ENCODE results near the gene TNIP2.
"Not testable (repeated sequence)": the region's sequence is repeated elsewhere in the genome, so short reads cannot be mapped to it uniquely, and the experiment has no call there.

Gene TNIP2

DNA sequence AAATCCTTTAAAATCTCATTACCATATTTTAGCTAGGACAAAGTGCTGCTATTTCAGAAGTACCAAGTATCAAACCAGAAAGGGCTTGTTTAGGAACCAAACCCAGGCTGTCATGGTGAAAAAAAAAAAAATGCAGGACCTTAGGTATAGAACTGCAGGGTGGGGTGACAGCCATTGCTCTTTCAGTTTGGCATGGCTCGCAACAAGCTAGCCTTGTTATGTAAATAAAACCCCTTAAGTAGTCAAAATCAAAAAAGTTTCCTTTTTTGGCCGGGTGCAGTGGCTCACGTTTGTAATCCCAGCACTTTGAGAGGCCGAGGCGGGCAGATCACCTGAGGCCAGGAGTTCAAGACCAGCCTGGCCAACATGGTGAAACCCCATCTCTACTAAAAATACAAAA, 24.5 kb upstream of the TNIP2 start:
- not testable (repeated sequence) for FAIRE-seq

DNA sequence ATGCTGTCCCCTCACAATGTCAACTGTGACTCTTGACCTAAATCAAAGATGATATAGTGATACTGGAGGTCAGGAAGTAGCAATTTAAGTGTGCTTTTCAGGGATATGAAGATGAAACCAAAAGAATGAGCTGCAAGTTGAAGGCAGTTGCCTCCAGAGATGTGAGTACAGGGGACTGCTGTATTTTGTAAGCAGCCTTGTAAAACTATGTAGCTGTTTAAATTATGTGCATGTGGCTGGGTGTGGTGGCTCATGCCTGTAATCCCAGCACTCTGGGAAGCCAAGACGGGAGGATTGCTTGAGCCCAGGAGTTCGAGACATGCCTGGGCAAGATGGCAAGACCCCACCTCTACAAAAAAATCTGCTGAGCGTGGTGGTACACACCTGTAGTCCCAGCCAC, 15.1 kb upstream of the TNIP2 start:
- DNase-seq (ENCODE audit: insufficient read length, low spot score) (no peak), FAIRE-seq (no peak)

More for the DNA sequence above, 24.5 kb upstream of the TNIP2 start:
- DNase-seq (ENCODE audit: insufficient read length, low spot score): not testable (repeated sequence)

DNA sequence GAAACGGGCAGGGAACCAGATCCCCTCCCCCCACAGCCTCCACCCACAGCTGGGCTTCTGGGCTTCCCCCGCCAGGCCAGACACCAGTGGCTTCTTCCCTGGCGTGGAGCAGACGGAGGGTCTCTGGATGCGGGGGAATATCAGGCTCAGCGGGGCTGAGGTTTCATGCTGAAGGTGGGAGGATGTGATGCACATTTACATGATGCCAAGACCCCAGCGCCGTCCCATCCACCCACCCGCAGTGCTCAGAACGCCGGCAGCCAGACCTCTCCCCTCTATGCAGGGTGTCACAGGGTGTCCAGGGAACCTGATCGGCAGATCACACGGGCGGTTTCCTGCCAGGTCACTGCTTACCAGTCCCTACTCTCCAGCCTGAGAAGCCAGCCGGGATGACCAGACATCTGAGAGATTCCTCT, 12.8 kb upstream of the TNIP2 start:
- FAIRE-seq: no peak
- no peak for DNase-seq (ENCODE audit: insufficient read length, low spot score)

DNA sequence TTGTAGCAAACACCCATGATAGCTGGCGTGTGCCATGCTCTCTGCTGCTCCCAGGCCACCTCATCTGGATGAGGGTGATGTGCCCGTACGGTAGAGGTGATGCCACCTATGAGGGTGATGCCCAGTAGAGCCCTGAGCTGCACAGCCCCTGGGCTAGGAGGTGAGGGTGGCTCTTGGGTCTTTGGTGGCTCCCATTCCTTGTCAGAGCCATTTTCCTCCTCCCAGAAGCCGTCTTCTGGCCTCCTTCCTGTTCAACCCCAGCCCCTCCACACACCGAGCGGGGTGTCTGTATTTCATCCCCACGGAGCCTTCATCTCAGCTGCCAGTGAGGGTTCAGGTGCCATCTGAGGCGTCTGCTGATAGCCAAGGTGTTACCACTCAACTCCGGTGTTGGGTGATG, 12.0 kb upstream of the TNIP2 start:
- no peak for DNase-seq (ENCODE audit: insufficient read length, low spot score)
- FAIRE-seq: no peak

DNA sequence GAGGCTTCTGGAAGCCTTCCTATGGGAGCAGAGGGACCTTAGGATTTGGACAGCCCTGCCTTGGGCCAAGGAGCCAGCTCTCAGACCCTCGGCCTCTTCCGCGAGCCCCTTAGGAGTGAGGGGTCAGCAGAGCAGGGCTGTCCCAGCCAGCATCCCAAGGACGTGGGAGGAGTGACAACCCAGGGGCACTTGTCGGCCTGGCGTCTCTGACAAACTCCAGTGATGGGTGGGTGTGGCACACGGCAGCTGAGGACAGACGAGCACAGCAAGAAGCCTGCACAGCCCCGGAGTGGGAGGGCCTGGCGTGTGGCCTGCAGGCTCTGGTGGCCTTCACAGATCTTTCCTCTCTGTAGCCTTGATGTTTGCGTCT, 11.6 kb upstream of the TNIP2 start:
- DNase-seq (ENCODE audit: insufficient read length, low spot score) (no peak), FAIRE-seq (no peak)

DNA sequence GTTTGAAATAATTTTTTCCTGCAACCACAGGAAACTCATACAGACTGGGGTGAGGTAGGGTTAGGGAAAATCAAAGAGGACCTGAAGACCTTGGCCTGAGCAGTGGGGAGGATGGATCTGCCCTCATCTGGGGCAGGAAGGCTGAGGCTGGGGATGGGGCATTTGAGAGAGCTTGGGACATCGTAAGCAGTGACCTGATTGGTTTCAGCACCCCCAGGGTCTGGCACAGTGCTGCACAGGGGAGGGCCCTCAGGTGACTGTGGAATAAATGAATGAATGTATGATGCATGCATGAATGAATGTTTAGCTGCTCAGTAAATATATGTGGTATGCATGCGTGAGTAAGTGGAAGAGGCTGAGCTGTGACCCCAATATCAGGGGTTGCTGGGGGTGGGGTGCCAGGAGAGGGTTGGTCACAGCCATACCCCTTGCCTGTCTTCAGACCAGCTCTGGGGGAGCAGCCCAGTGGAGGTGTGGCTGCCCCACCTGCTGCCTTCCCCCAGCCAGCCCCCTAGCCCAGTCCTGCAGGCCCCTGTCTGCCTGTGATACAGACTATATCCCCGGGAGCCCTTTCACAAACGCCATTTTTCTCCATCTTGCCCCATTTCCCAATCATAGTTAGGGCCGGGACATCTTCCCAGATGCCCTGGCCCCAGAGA, 11.0 kb upstream of the TNIP2 start:
- FAIRE-seq (no peak), DNase-seq (ENCODE audit: insufficient read length, low spot score) (no peak)

DNA sequence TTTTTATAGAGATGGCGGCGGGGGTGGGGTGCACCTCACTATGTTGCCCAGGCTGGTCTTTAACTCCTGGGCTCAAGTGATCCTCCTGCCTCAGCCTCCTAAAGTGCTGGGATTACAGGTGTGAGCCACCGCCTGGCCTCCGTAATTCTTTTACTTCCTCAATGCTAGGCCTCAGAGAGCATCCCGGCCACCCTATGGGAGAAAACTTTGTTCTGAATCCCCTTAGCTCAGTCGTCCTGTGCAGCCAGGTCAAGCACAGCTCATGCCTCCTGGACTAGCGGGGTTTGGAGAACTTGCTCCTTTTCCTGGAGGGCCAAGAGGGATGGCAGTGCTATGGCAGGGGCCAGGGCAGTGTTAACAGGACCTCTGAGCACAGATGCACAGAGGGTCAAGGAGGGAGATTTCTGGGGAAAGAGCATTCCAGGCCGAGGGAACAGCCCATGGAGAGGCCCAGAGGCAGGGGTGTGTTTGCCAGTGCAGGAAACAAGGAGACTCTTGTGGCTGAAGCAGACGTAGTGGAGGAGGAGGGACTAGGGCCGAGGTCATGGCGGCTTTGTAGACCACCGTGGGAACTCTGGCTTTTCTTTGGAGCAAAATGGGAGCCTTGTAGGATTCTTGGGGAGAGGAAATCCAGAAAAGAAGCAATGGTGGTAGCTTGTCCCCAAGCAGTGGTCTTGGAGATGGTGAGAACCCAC, 9.8 kb upstream of the TNIP2 start:
- no peak for FAIRE-seq

DNA sequence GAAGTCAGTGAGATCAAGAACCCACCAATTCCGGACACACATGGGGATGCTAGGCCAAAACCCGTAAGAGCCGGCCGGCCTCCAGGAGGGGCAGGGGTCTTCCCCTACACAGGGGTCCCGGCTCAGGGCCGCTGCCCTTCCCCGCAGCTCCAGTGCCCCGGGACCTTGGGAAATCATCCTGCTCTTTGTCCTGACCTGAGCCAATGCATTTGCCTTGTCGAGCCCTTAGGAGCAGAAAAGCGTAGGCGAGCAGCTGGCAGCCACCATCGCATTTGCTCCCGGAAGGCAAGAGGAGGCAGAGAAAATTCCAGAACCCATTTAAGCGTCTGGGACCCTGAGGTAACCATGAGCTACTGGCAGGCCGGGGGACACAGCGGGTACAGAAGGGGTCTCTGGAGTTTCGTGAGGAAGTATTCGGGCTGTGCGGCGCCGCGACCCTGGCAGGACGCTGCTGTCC, 7.4 kb upstream of the TNIP2 start:
- FAIRE-seq: no peak
- DNase-seq (ENCODE audit: insufficient read length, low spot score): no peak

More for the DNA sequence above, 9.8 kb upstream of the TNIP2 start:
- no peak for DNase-seq (ENCODE audit: insufficient read length, low spot score)

DNA sequence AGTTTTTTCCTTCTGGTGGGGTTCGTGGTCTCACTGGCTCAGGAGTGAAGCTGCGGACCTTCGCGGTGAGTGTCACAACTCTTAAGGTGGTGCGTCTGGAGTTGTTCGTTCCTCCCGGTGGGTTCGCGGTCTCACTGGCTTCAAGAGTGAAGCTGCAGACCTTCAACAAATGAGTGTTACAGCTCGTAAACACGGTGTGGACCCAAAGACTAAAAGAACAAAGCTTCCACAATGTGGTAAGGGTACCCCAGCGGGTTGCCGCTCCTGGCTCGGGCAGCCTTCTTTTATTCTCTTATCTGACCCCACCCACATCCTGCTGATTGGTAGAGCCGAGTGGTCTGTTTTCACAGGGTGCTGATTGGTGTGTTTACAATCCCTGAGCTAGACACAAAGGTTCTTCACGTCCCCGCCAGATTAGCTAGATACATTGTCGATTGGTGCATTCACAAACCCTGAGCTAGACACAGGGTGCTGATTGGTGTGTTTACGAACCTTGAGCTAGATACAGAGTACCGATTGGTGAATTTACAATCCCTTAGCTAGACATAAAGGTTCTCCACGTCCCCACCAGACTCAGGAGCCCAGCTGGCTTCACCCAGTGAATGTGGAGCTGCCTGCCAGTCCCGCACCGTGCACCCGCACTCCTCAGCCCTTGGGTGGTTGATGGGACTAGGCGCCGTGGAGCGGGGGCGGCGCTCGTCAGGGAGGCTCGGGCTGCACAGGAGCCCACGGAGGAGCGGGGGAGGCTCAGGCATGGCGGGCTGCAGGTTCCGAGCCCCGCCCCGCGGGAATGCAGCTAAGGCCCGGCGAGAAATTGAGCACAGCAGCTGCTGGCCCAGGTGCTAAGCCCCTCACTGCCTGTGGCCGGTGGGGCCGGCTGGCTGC, 6.6 kb upstream of the TNIP2 start:
- FAIRE-seq; DNase-seq (ENCODE audit: insufficient read length, low spot score): not testable (repeated sequence)

DNA sequence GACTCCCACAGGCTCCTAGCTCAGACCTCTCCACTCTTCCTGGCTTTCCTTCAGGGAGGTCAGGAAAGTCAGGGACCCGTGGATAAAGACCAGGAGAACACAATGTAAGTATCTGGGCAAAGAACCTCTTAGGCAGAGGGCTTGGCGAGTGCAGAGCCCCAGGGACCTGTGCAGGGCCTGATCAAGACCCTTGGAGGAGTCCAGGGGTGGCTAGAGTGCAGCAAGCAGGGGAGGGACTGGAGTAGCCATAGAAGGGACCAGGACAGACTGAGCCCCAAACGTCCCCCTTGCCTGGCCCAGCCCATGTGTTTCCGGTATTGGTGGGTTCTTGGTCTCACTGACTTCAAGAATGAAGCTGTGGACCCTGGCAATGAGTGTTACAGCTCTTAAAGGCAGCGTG, 5.9 kb upstream of the TNIP2 start:
- no peak for DNase-seq (ENCODE audit: insufficient read length, low spot score)
- no peak for FAIRE-seq

DNA sequence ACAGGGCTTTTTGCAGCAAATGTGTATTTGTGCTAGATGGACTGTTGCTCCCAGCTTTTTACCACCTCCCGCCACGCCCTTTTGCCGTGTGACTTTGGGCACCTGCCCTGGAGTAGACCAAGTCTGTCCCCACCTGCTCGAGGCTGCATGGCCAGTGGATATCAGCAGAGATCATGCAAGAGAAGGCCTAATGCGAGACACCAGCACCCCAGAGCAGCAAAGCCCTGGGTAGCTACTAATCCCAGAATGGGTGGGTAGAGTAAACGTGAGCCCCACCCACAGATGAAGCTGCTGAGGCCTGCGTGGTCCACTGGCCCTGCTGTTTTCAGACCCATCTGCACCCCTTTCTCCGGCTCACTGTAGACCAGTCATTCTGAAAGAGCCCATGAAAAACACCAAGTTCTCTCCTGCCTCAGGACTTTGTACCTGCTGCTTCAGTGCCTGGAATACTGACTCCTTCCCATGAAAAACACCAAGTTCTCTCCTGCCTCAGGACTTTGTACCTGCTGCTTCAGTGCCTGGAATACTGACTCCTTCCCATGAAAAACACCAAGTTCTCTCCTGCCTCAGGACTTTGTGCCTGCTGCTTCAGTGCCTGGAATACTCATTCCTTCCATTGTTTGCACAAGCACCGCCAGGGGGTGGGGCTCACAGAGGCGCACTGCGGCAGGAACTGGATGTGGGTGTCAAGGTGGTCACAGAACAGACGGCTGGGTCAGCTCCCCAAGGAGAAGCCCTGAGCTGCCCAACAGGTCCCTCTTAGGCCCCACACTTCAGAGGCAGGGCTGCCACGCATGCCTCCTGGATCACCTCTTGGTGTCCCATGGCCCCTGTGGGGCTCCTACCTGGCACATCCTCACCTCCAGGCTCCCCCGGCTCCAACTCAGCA, 5.1 kb upstream of the TNIP2 start:
- peak; percentile 61 for FAIRE-seq
- no peak for DNase-seq (ENCODE audit: insufficient read length, low spot score)

DNA sequence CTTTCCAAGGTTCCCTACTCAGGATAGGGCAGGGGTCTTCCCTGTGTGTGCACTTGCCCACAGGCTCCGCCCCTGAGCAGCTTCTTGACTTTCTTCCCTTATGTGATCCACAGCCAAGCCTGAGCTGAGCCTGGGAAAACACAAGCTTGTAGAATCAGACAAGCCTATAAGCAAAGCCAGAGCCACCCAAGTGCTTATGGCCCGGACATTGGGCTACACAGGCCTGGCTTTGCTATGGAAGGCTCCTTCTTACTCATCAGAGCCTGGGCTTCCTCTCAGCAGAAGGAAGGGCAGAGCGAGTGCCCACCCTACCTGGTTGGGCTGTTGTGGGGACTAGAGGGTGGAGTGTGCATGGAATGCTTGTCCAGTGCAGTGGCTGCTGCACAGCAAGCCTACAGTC, 1.3 kb upstream of the TNIP2 start:
- DNase-seq (ENCODE audit: insufficient read length, low spot score) (no peak), FAIRE-seq (no peak)

DNA sequence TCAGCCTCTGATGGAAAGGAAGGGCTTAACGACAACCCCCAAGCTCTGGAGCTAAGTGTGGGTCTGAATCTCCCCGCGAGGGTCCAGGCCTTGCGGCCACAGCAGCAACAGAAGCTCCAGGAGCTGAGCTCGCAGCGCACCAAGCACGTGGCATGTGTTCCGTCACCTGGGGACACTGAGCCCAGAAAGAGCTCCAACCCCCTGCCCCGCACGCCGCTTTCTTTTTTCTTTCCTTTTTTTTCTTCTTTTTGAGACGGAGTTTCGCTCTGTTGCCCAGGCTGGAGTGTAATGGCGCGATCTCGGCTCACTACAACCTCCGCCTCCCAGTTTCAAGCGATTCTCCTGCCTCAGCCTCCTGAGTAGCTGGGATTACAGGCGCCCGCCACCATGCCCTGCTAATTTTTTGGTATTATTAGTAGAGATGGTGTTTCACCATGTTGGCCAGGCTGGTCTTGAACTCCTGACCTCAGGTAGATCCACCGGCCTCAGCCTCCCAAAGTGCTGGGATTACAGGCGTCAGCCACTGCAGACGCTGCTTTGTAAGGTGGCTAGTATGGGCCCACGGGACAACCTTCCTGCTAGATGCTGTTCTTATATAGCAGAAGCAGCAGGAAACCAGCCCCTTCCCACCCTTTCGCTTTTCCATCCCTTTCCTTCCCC, 685 bp upstream of the TNIP2 start:
- DNase-seq (ENCODE audit: insufficient read length, low spot score): no peak
- FAIRE-seq: no peak

DNA sequence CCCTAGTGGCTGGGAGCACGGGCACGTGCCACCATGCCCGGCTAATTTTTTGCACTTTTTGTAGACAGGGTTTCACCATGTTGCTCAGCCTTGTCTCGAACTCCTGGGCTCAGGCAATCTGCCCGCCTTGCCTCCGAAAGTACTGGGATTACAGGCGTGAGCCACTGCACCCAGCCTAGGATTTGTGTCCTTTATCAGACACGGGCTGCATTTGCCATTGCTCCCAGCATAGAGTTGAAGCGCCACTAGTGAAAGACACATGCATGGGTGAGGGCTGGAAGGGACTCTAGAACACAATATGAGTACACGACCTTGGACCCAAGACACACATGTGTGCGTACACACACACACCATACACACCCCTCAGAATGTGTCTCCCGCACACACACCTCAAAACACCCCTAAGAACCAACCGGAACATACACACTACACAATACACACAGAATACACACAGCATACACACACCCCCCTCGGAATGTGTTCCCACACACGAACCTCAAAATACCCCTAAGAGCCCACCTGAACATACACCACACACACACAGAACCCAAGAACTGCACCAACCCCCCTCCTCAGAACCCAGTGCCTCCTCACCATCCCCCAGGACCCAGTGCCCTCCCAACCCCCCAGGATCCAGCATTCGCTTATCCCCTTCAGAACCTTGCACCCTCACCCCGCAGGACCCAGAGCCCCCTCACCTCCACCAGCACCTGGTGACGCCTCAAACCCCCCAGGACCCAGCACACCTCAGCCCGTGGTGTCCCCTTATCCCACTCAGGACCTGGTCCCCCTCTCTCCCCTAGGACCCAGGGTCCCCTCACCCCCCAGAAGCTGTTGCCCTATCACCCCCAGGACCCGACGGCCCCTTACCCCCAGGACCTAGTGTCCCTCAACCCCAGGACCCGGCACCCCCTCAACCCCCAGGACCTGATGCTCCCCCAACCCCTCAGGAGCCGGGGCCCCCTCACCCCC, 1.0 kb downstream of the TNIP2 start:
- DNase-seq (ENCODE audit: insufficient read length, low spot score) (no peak), FAIRE-seq (no peak)

DNA sequence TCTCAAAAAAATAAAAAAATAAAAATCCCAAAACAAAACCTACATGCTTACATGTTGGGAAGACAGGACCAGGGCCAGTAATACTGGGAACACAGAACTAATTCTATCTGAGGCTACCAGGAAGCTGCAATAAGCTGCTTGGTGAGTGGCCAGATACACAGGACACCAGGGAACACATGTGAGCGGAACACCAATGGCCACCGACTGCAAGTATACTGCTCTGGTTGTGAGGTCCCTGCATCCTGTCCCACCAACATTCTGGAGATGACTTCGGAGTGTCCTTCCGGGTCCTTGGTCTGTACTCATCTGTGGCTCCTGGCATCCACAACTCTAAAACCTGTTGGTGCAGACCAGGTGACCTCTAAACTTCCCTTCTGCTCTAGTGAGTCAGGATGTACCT, 2.7 kb downstream of the TNIP2 start:
- DNase-seq (ENCODE audit: insufficient read length, low spot score) (no peak), FAIRE-seq (no peak)

DNA sequence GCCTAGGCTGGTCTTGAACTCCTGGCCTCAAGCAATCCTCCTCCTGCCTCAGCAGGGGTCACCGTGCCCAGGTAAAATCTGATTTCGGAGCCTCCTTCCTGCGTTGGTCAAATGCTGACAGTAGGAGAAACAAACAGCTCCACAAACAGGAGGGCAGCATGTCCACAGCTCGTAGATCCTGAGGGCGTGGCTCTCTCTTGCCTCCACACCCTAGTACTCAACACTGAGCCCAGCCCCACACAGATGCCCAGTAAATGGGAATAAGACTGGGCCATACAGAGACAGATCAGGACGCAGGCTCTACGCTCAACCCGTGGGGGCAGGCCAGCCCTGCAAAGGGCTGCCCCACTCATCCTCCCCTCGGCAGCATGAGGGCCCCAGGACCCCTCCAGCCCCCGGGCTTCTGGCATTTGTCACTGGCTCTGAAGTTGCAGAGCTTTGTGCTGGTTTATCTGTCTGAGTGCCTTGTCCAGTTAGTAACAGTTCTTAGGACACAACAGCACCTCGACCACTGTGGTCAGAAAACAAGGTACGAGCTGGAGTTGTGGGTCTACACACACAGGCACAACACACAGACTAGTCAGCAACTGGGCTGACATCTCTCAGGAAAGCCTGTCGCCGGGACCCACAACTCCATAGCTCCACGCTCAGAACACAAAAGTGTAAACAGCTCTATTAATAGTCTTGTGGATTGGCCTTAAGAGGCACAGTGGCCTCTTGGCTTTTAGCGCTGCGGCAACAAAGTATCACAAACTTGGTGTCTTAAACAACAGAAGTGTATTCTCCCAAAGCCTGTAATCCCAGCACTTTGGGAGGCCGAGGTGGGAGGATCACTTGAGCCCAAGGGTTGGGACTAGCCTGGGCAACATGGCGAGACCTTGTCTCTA, 5.2 kb downstream of the TNIP2 start:
- FAIRE-seq: no peak
- no peak for DNase-seq (ENCODE audit: insufficient read length, low spot score)

DNA sequence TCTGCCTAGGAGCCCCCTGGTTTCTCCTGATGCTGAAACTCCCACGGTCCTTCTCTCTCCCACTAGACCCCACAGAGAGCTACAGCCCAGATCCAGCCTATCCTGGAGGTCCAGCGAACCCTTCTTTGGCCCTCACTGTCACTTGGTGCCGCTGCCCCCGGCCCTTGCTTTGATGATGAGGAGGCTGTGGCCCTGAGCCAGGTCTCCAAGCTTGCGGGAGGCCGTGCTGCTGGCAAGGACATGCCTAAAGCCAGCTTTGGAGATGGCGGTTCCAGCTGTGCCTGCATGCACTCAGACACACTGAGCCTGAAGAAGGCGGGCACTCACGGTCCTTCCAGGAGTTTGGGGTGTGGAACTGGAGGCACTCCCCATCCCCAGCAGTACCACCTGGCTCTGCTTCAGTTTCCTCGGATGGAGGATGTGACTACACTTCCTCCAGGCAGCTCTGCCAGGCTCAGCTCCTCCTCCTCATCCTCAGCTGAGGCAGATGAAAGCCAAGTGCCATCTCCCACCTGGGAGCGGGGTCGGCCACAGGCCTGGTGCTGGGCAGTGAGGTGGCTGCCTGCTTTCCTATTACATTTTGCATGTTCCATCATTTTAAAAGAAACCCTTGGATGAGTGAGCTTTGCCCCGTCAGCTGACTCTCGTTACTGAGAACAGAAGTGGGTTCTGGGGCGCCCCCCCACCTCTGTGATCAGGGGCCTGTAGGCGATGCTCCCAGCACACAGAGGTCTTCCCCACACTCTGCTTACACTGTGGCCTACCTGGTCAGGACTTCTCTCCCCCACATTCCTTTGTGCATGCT, 9.0 kb downstream of the TNIP2 start:
- DNase-seq (ENCODE audit: insufficient read length, low spot score): no peak
- FAIRE-seq: peak; percentile 51

All from GM19239 (cell line).